Endothelial cell of umbilical vein (primary cell): ENCODE results near the gene GABARAP. TPM values are rescaled to one million over a fixed set of nuclear protein-coding genes. Genes with fewer than 3 reads are reported as not detected.

Source experiments
- BruUV-seq: library from RNA; stranded (reverse); fragments of 400-500 nt; replicated peaks from 2 replicates; lab custom pipeline; 2021; lab: Mats Ljungman, UMichigan
- CTCF ChIA-PET: fragments of 300-600, 350-600 bp; sonication (Branson Sonifier 250); formaldehyde crosslinking; loops from one replicate; lab custom pipeline; 2021; ENCODE audit warnings: antibody characterized with exemption, inconsistent platforms; lab: Charles Lee
- POLR2A ChIA-PET: fragments of 300-600, 350-600 bp; sonication (Branson Sonifier 250); formaldehyde crosslinking; loops from one replicate; lab custom pipeline; 2021; ENCODE audit warnings: antibody characterized with exemption, inconsistent platforms; lab: Charles Lee
- DNase-seq: peaks from one replicate; pipeline ENCODE4 v3.0.0-alpha.2; 2011; ENCODE audit warnings: low read depth, low spot score
- FAIRE-seq: peaks from 2 replicates; lab custom pipeline; 2011; peaks lifted over from hg19 to GRCh38; lab: Jason Lieb, UNC
- H2AFZ ChIP-seq: 2 replicates; pipeline ENCODE4 v1.6.0; 2012; ENCODE audit warnings: low read depth, low read length, control low read depth, inconsistent platforms
- H3K27ac ChIP-seq: 2 replicates; pipeline ENCODE4 v1.5.1; 2011; ENCODE audit warnings: low read depth, mild to moderate bottlenecking, control low read depth, low read length, moderate library complexity; ENCODE audit not compliant: insufficient read depth
- H3K27me3 ChIP-seq, 2 experiments: 2 replicates each; pipeline versions ENCODE4 v1.6.0 to v1.6.1; 2011; ENCODE audit warnings: low read length in 2 of 2, mixed read lengths in 1 of 2; ENCODE audit not compliant: control insufficient read depth in 2 of 2, insufficient read depth in 2 of 2
- H3K36me3 ChIP-seq, 2 experiments: 2 replicates in 1 of 2; 3 replicates in 1 of 2; pipeline ENCODE4 v1.5.1; 2011; ENCODE audit warnings: low read length in 2 of 2, mild to moderate bottlenecking in 1 of 2, moderate library complexity in 1 of 2; ENCODE audit not compliant: control insufficient read depth in 2 of 2, insufficient read depth in 2 of 2; ENCODE audit errors: extremely low read depth in 1 of 2
- H3K4me1 ChIP-seq: 3 replicates; pipeline ENCODE4 v1.5.1; 2011; ENCODE audit warnings: mild to moderate bottlenecking, low read length; ENCODE audit not compliant: control insufficient read depth, insufficient read depth; ENCODE audit errors: extremely low read depth
- H3K4me2 ChIP-seq: 2 replicates; pipeline ENCODE4 v1.6.1; 2011; ENCODE audit warnings: low read length, control low read depth, mixed read lengths; ENCODE audit not compliant: insufficient read depth
- H3K4me3 ChIP-seq, 3 experiments: fragments of 200-600 bp in 1 of 3; sonication (generic), shearing (Covaris generic) in 1 of 3; replicated peaks in 1 of 3; 2 replicates each; pipeline ENCODE4 v1.5.1; 2011 to 2016; ENCODE audit warnings: control low read depth in 3 of 3, low read length in 3 of 3, mild to moderate bottlenecking in 2 of 3, inconsistent platforms in 1 of 3, low read depth in 1 of 3, moderate library complexity in 1 of 3; ENCODE audit not compliant: insufficient read depth in 1 of 3
- H3K79me2 ChIP-seq: 2 replicates; pipeline ENCODE4 v1.6.0; 2012; ENCODE audit warnings: low read length, inconsistent platforms; ENCODE audit not compliant: control insufficient read depth, insufficient read depth
- H3K9ac ChIP-seq: replicated peaks from 2 replicates; pipeline ENCODE3; 2011; ENCODE audit warnings: low read length, control low read depth; ENCODE audit not compliant: insufficient read depth; ENCODE audit errors: extremely low read depth
- H3K9me1 ChIP-seq: replicated peaks from 3 replicates; pipeline ENCODE4 v1.6.0; 2011; ENCODE audit warnings: mild to moderate bottlenecking, low read length; ENCODE audit not compliant: control insufficient read depth, insufficient read depth; ENCODE audit errors: extremely low read depth
- H3K9me3 ChIP-seq: replicated peaks from 2 replicates; pipeline ENCODE4 v1.5.1; 2012; ENCODE audit warnings: low read length, inconsistent platforms; ENCODE audit not compliant: control insufficient read depth, insufficient read depth
- H4K20me1 ChIP-seq: replicated peaks from 2 replicates; pipeline ENCODE3; 2011; ENCODE audit warnings: mild to moderate bottlenecking, low read length; ENCODE audit not compliant: control insufficient read depth, insufficient read depth; ENCODE audit errors: extremely low read depth
- CTCF ChIP-seq, 2 donors: IDR thresholded peaks; 1 replicate in 1 of 2; 2 replicates in 1 of 2; pipeline ENCODE4 v1.5.1; 2011; ENCODE audit warnings: low read length in 2 of 2, mild to moderate bottlenecking in 2 of 2, moderate library complexity in 2 of 2, control low read depth in 1 of 2, inconsistent platforms in 1 of 2, low read depth in 1 of 2; ENCODE audit not compliant: insufficient read depth in 1 of 2; ENCODE audit errors: extremely low read depth in 1 of 2
- FOS ChIP-seq: IDR thresholded peaks from 2 replicates; pipeline ENCODE4 v1.6.1; 2011; ENCODE audit warnings: mild to moderate bottlenecking, low read length, moderate library complexity, borderline replicate concordance; ENCODE audit not compliant: insufficient read depth
- GATA2 ChIP-seq: IDR thresholded peaks from 2 replicates; pipeline ENCODE4 v1.7.0; 2011; ENCODE audit warnings: low read depth, mild to moderate bottlenecking, moderate library complexity, mixed read lengths, low read length; ENCODE audit not compliant: insufficient read length, insufficient read depth
- JUN ChIP-seq: IDR thresholded peaks from 2 replicates; pipeline ENCODE4 v1.6.1; 2011; ENCODE audit warnings: borderline replicate concordance, low read depth; ENCODE audit not compliant: insufficient read length, insufficient read depth
- MAX ChIP-seq: IDR thresholded peaks from 2 replicates; pipeline ENCODE4 v1.6.1; 2011; ENCODE audit not compliant: insufficient read depth, insufficient read length
- MYC ChIP-seq: IDR thresholded peaks from one replicate; pipeline ENCODE4 v1.6.1; 2011; ENCODE audit warnings: mild to moderate bottlenecking, low read depth, low read length
- POLR2A ChIP-seq: IDR thresholded peaks from 2 replicates; pipeline ENCODE4 v1.6.1; 2012; ENCODE audit warnings: low read depth, mild to moderate bottlenecking, control low read depth, low read length
- POLR2AphosphoS5 ChIP-seq: IDR thresholded peaks from 2 replicates; pipeline ENCODE4 v1.6.1; 2012; ENCODE audit warnings: low read depth, mild to moderate bottlenecking, control low read depth, low read length, moderate library complexity; ENCODE audit not compliant: insufficient read depth
- dilution Hi-C: fragments of 300-500 bp; cut with MboI; formaldehyde crosslinking; loops from one replicate; pipeline ENCODE4 v1.15.0; 2019; ENCODE audit warnings: low sequenced_read_pairs; ENCODE audit not compliant: extremely low pct_ligation_motif_present
- intact Hi-C: fragments of 100-400 bp; cut with micrococcal nuclease; formaldehyde crosslinking; loops from one replicate; pipeline ENCODE4 v1.10.0; 2022
- polyA plus RNA-seq, 4 experiments: library from polyadenylated mRNA; depleted of rRNA in 3 of 4; stranded (reverse) in 3 of 4; unstranded in 1 of 4; fragments of >200 nt; gene quantifications; 2 replicates each; pipeline versions ENCODE4 v1.2.1 to v1.2.3, GENCODE V29; 2011 to 2012; ENCODE audit warnings: missing spikeins in 1 of 4
- total RNA-seq: library from RNA; stranded (reverse); gene quantifications from 2 replicates; pipeline ENCODE4 v1.2.3, GENCODE V29; 2021

GABARAP gene
- total and polyA plus RNA-seq, 2 donors (not counting 3 experiments of a cell fraction or from before 2014, with no cell fraction given): 401 to 882 TPM

- ChIA-PET POLR2A (no interaction called here), CTCF (interaction anchor here (0.7 to 3.4 kb wide), 5 partner anchors 15 to 61 kb away, joined by 3 to 34 read pairs (median 3); partner anchors contain the start of genes ACADVL, DLG4 and SLC2A4)
- no peaks in the 10 kb centered on the region for H3K27me3 ChIP-seq
- H3K4me3 ChIP-seq: no peak overlapping the region
- no TSS peak for BruUV-seq
- H2AFZ ChIP-seq: no peak overlapping the region
- dilution Hi-C loops (no loop called here), intact Hi-C loops (loop anchor here (5.0 kb wide), 1 partner anchor 621 kb away; the partner anchor contains the start of genes CYB5D1, NAA38 and TMEM88)
- FAIRE-seq (no peak), DNase-seq (no peak)
- H3K9ac ChIP-seq: no peak overlapping the region
- peaks cover 15 to 24% of the 10 kb centered on the region in 2 experiments for H3K36me3 ChIP-seq
- H3K9me3 ChIP-seq: no peaks in the 10 kb centered on the region
- H4K20me1 ChIP-seq: peaks cover 4% of the 10 kb centered on the region
- no peak overlapping the region for H3K27ac ChIP-seq
- peaks cover 70% of the 10 kb centered on the region for H3K79me2 ChIP-seq
- no peak overlapping the region for H3K4me2 ChIP-seq
- H3K4me1 ChIP-seq: peaks cover 25% of the 10 kb centered on the region
- H3K9me1 ChIP-seq: no peaks in the 10 kb centered on the region
- peak; percentile 45 for TF ChIP-seq POLR2A
- TF ChIP-seq FOS: peak; percentile 15
- TF ChIP-seq JUN: peak; percentile 3
- no peak for TF ChIP-seq MAX
- no peak for TF ChIP-seq CTCF (IDR thresholded peaks at IDR 0.05; ENCODE audit: extremely low read depth in 1 of 2, insufficient read depth in 1 of 2, low read depth in 1 of 2, low read length in 2 of 2)
- no peak for TF ChIP-seq GATA2
- TF ChIP-seq POLR2AphosphoS5: no peak
- no peak for TF ChIP-seq MYC
Measured at GRCh38 chr17:7235693-7236665, 6.3 kb downstream of the GABARAP start.
